ENCODE results near the gene AHSA1.

DNA sequence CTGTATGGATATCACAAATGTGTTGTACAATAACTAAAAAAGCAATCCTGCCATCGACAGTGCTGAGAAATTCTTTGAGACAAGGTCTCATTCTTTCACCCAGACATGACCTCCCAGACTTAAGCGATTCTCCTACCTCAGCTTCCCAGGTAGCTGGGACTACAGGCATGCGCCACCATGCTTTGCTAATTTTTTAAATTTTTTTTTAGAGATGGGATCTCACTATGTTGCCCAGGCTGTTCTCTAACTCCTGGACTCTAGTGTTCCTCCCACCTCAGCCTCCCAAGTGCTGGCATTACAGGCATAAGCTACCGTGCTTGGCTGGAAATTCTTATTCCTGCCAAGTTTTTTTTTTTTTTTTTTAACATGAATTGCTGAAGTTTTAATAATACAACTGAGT is 18.0 kb upstream of the AHSA1 start:
- TF ChIP-seq, protein P1, sequence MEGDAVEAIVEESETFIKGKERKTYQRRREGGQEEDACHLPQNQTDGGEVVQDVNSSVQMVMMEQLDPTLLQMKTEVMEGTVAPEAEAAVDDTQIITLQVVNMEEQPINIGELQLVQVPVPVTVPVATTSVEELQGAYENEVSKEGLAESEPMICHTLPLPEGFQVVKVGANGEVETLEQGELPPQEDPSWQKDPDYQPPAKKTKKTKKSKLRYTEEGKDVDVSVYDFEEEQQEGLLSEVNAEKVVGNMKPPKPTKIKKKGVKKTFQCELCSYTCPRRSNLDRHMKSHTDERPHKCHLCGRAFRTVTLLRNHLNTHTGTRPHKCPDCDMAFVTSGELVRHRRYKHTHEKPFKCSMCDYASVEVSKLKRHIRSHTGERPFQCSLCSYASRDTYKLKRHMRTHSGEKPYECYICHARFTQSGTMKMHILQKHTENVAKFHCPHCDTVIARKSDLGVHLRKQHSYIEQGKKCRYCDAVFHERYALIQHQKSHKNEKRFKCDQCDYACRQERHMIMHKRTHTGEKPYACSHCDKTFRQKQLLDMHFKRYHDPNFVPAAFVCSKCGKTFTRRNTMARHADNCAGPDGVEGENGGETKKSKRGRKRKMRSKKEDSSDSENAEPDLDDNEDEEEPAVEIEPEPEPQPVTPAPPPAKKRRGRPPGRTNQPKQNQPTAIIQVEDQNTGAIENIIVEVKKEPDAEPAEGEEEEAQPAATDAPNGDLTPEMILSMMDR (IDR thresholded peaks at IDR 0.05; ENCODE audit: poor library complexity), result no peak
- no peak for TF ChIP-seq EZH2 (IDR thresholded peaks at IDR 0.05; ENCODE audit: borderline replicate concordance)
